SK-N-DZ (cell line): ENCODE data around the gene CTAGE6. TPM values are rescaled to one million over a fixed set of nuclear protein-coding genes. Genes with fewer than 3 reads are reported as not detected.
A peak's percentile ranks its signal among the peaks of the same experiment; 100 is the strongest.
"Not testable (repeated sequence)": the region's sequence is repeated elsewhere in the genome, so short reads cannot be mapped to it uniquely, and the experiment has no call there.

Experiments used
- DNase-seq: peaks from one replicate; pipeline ENCODE4 v3.0.0-alpha.2; 2015; ENCODE audit warnings: low spot score
- polyA plus RNA-seq, 2 experiments: library from polyadenylated mRNA; depleted of rRNA; stranded (reverse); fragments of >200 nt; gene quantifications; 2 replicates each; pipeline ENCODE4 v1.2.3, GENCODE V29; 2014

CTAGE6 gene
- not detected in 2 replicates for polyA plus RNA-seq (2014; cell fraction: cytosol; rRNA removed)
- 0.16 TPM in 1 of 2 replicates, not detected in the other for polyA plus RNA-seq (2014; cell fraction: nucleus; rRNA removed)

GRCh38 chr7:143757596-143757995 lies at the start of gene CTAGE6:
CTAGE6 (minus strand) TSS chr7:143757696; CDS start chr7:143757658, 38 bp downstream.
- DNase-seq = not testable (repeated sequence)

- not testable (repeated sequence) for DNase-seq
Measured at GRCh38 chr7:143806664-143807071, 49.2 kb upstream of the CTAGE6 start.

- DNase-seq = not testable (repeated sequence)
Measured at GRCh38 chr7:143797896-143798290, 40.4 kb upstream of the CTAGE6 start.

GRCh38 chr7:143797119-143797895 lies 39.8 kb upstream of the CTAGE6 start:
- not testable (repeated sequence) for DNase-seq

GRCh38 chr7:143795653-143796052 lies 38.2 kb upstream of the CTAGE6 start:
- DNase-seq = not testable (repeated sequence)

- DNase-seq = not testable (repeated sequence)
Measured at GRCh38 chr7:143792633-143793032, 35.1 kb upstream of the CTAGE6 start.

GRCh38 chr7:143785415-143786182 lies 28.1 kb upstream of the CTAGE6 start:
- not testable (repeated sequence) for DNase-seq

GRCh38 chr7:143779591-143779990 lies 22.1 kb upstream of the CTAGE6 start:
- not testable (repeated sequence) for DNase-seq

GRCh38 chr7:143772738-143773468 lies 15.4 kb upstream of the CTAGE6 start:
- DNase-seq = not testable (repeated sequence)

GRCh38 chr7:143767531-143767930 lies 10.0 kb upstream of the CTAGE6 start:
- DNase-seq = not testable (repeated sequence)

GRCh38 chr7:143765678-143766077 lies 8.2 kb upstream of the CTAGE6 start:
- not testable (repeated sequence) for DNase-seq

GRCh38 chr7:143763065-143763464 lies 5.6 kb upstream of the CTAGE6 start:
- DNase-seq = not testable (repeated sequence)

- DNase-seq = not testable (repeated sequence)
Measured at GRCh38 chr7:143745340-143745739, 12.2 kb downstream of the CTAGE6 start.

- peak; percentile 18 for DNase-seq
Measured at GRCh38 chr7:143737037-143737819, 20.3 kb downstream of the CTAGE6 start.

- DNase-seq = no peak
Measured at GRCh38 chr7:143735962-143736361, 21.5 kb downstream of the CTAGE6 start.

GRCh38 chr7:143733876-143734275 lies 23.6 kb downstream of the CTAGE6 start:
- no peak for DNase-seq

- DNase-seq = no peak
Measured at GRCh38 chr7:143728333-143728862, 29.1 kb downstream of the CTAGE6 start.

- DNase-seq = not testable (repeated sequence)
Measured at GRCh38 chr7:143727561-143727960, 29.9 kb downstream of the CTAGE6 start.

- not testable (repeated sequence) for DNase-seq
Measured at GRCh38 chr7:143726143-143726542, 31.4 kb downstream of the CTAGE6 start.

GRCh38 chr7:143720335-143720734 lies 37.2 kb downstream of the CTAGE6 start:
- DNase-seq = not testable (repeated sequence)
